IPS-18a (cell line): ENCODE measurements around the gene NFKBIZ.
"Not testable (repeated sequence)": the region's sequence is repeated elsewhere in the genome, so short reads cannot be mapped to it uniquely, and the experiment has no call there.

Experiments
- H3K27ac ChIP-seq: one replicate; pipeline ENCODE4 v1.5.1; 2013; ENCODE audit warnings: low read length
- H3K27me3 ChIP-seq: one replicate; pipeline ENCODE4 v1.6.1; 2013; ENCODE audit warnings: mild to moderate bottlenecking, low read length; ENCODE audit not compliant: control insufficient read depth, insufficient read depth
- H3K36me3 ChIP-seq: one replicate; pipeline ENCODE4 v1.6.1; 2013; ENCODE audit warnings: low read depth, low read length; ENCODE audit not compliant: control insufficient read depth
- H3K4me1 ChIP-seq: one replicate; pipeline ENCODE4 v1.6.1; 2013; ENCODE audit warnings: low read depth, low read length; ENCODE audit not compliant: control insufficient read depth
- H3K4me3 ChIP-seq: one replicate; pipeline ENCODE4 v1.5.1; 2013; ENCODE audit warnings: low read length
- H3K9ac ChIP-seq: one replicate; pipeline ENCODE4 v1.6.1; 2013; ENCODE audit warnings: mild to moderate bottlenecking, low read length, moderate library complexity
- H3K9me3 ChIP-seq: one replicate; pipeline ENCODE4 v1.6.1; 2013; ENCODE audit warnings: low read depth, low read length; ENCODE audit not compliant: control insufficient read depth

Gene NFKBIZ

DNA sequence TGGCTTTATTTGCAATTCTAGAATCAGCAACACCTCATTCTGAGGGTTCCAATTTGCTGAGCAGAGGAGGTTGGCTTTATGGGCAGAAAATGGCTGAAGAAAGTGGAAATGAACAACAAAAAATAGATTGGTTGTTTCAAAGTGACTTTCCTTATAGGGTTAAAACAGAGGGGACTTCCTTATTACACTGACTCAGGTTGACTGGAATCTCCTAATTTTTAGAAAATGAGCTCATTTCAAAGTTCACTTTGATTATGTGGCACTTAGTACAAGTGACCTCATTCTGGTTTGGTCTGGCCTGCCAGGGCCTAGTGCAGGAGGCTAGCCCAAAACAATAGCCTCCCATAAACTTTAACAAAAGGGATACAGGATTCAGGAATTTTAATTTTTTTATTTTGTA, 41.4 kb downstream of the NFKBIZ start:
- Histone ChIP-seq H3K9ac (no peak overlapping the region), H3K36me3 (no peaks in the 10 kb centered on the region), H3K27ac (no peak overlapping the region), H3K9me3 (no peaks in the 10 kb centered on the region), H3K4me3 (no peak overlapping the region), H3K27me3 (no peaks in the 10 kb centered on the region), H3K4me1 (no peaks in the 10 kb centered on the region)

- H3K4me3 ChIP-seq, result no peak overlapping the region
- no peaks in the 10 kb centered on the region for H3K36me3 ChIP-seq
- no peak overlapping the region for H3K9ac ChIP-seq
- H3K9me3 ChIP-seq, result no peaks in the 10 kb centered on the region
- no peaks in the 10 kb centered on the region for H3K27me3 ChIP-seq
- H3K27ac ChIP-seq, result no peak overlapping the region
- H3K4me1 ChIP-seq, result no peaks in the 10 kb centered on the region
Observed at GRCh38 chr3:101892648-101893047, 43.3 kb downstream of the NFKBIZ start.

DNA sequence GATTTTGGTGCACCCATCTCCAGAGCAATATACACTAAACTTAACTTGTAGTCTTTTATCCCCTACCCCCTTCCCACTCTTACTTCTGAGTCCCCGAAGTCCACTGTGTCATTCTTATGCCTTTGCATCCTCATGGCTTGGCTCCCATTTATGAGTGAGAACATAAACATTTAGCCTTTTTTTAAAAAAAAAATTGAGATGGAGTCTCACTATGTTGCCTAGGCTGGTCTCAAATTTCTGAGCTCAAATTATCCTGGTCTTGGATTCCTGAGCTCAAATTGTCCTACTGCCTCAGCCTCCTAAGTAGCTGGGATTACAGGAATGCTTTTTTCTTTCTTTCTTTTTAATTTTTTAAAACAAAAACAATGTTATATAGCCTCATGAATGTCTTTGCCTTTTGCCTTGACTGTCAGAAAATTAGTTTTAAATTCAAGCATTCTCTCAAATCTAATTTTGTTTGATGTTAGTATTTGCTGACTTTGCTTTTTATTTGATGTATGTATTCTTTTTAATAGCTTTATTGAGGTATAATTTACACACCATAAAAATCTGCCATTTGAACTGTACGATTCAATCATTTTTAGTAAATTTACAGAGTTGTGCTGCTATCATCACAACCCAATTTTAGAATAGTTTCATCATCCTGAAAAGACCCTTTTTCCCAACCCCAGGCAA, 46.9 kb downstream of the NFKBIZ start:
- no peak overlapping the region for H3K4me3 ChIP-seq
- H3K4me1 ChIP-seq, result peaks cover 6% of the 10 kb centered on the region
- no peaks in the 10 kb centered on the region for H3K36me3 ChIP-seq
- no peaks in the 10 kb centered on the region for H3K27me3 ChIP-seq
- H3K27ac ChIP-seq, result no peak overlapping the region
- H3K9ac ChIP-seq, result no peak overlapping the region
- H3K9me3 ChIP-seq, result no peaks in the 10 kb centered on the region

GRCh38 chr3:101897013-101897412, 47.7 kb downstream of the NFKBIZ start:
- H3K27ac ChIP-seq, result no peak overlapping the region
- H3K4me1 ChIP-seq, result peaks cover 6% of the 10 kb centered on the region
- no peak overlapping the region for H3K4me3 ChIP-seq
- no peaks in the 10 kb centered on the region for H3K27me3 ChIP-seq
- H3K9ac ChIP-seq, result no peak overlapping the region
- no peaks in the 10 kb centered on the region for H3K9me3 ChIP-seq
- no peaks in the 10 kb centered on the region for H3K36me3 ChIP-seq

GRCh38 chr3:101898039-101898438, 48.7 kb downstream of the NFKBIZ start:
- H3K36me3 ChIP-seq, result no peaks in the 10 kb centered on the region
- no peaks in the 10 kb centered on the region for H3K27me3 ChIP-seq
- no peak overlapping the region for H3K9ac ChIP-seq
- H3K4me3 ChIP-seq, result no peak overlapping the region
- no peak overlapping the region for H3K27ac ChIP-seq
- H3K4me1 ChIP-seq, result peaks cover 6% of the 10 kb centered on the region
- no peaks in the 10 kb centered on the region for H3K9me3 ChIP-seq

- H3K27ac ChIP-seq, result no peak overlapping the region
- H3K36me3 ChIP-seq, result no peaks in the 10 kb centered on the region
- H3K4me1 ChIP-seq, result peaks cover 6% of the 10 kb centered on the region
- H3K4me3 ChIP-seq, result no peak overlapping the region
- H3K9me3 ChIP-seq, result no peaks in the 10 kb centered on the region
- no peak overlapping the region for H3K9ac ChIP-seq
- H3K27me3 ChIP-seq, result no peaks in the 10 kb centered on the region
Observed at GRCh38 chr3:101898752-101899169, 49.4 kb downstream of the NFKBIZ start.

- Histone ChIP-seq H3K9ac (no peak overlapping the region), H3K4me1 (peaks cover 6% of the 10 kb centered on the region), H3K4me3 (no peak overlapping the region), H3K27me3 (no peaks in the 10 kb centered on the region), H3K9me3 (no peaks in the 10 kb centered on the region), H3K27ac (no peak overlapping the region), H3K36me3 (no peaks in the 10 kb centered on the region)
Observed at GRCh38 chr3:101900316-101900715, 51.0 kb downstream of the NFKBIZ start.

DNA sequence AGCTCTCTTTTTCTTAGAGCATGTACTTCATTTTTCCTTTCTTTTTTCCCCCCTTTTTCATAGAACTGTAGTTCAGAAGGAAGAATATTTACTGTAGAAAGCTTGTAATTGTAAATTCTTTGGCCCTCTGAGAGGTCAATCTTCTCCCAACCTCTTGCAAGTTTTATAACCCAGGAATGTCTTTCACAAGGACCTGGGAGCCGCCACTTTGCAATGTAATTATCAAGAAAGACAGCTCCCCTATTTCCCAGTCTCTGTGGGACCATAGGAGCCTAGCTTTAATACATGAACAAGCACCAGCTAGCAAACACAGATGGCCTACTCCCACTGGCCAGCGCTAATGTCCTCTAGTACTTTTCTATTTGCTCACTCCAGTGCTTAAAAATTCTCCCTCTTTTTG, 51.4 kb downstream of the NFKBIZ start:
- H3K27ac ChIP-seq, result no peak overlapping the region
- no peaks in the 10 kb centered on the region for H3K27me3 ChIP-seq
- no peaks in the 10 kb centered on the region for H3K9me3 ChIP-seq
- no peaks in the 10 kb centered on the region for H3K36me3 ChIP-seq
- H3K9ac ChIP-seq, result no peak overlapping the region
- H3K4me1 ChIP-seq, result peaks cover 6% of the 10 kb centered on the region
- H3K4me3 ChIP-seq, result no peak overlapping the region

GRCh38 chr3:101902041-101902440, 52.7 kb downstream of the NFKBIZ start:
- H3K36me3 ChIP-seq, result no peaks in the 10 kb centered on the region
- peaks cover 6% of the 10 kb centered on the region for H3K4me1 ChIP-seq
- no peaks in the 10 kb centered on the region for H3K9me3 ChIP-seq
- no peak overlapping the region for H3K4me3 ChIP-seq
- no peaks in the 10 kb centered on the region for H3K27me3 ChIP-seq
- no peak overlapping the region for H3K9ac ChIP-seq
- H3K27ac ChIP-seq, result no peak overlapping the region

DNA sequence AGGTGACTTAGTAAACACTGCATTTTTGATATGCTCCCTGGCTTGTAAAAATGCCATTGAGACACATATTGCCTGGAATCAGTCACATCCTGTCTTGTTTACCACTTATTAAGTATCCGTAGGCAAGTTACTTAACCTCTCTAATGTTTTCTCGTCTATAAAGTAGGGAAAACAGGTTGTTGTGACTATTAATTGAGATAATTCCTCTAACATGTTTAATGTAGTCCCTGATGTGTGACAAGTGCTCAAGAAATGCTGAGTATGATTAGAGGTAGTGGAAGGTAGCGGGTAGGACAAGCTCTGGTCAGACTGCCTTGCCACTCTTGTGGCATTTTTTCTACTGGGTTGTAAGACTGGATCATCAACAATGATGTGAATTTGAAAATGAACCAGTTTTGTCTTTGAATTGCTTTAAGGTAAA, 54.1 kb downstream of the NFKBIZ start:
- Histone ChIP-seq H3K4me1 (peaks cover 4% of the 10 kb centered on the region), H3K36me3 (no peaks in the 10 kb centered on the region), H3K27me3 (no peaks in the 10 kb centered on the region), H3K9ac (no peak overlapping the region), H3K9me3 (no peaks in the 10 kb centered on the region), H3K4me3 (no peak overlapping the region), H3K27ac (no peak overlapping the region)

DNA sequence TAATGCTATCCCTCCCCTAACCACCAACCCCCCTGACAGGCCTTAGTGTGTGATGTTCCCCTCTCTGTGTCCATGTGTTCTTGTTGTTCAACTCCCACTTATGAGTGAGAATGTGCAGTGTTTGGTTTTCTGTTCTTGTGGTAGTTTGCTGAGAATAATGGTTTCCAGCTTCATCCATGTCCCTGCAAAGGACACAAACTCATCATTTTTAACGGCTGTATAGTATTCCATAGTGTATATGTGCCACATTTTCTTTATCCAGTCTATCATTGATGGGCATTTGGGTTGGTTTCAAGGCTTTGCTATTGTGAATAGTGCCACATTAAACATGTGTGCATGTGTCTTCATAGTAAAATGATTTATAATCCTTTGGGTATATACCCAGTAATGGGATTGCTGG, 56.3 kb downstream of the NFKBIZ start:
- not testable (repeated sequence) for H3K27ac ChIP-seq, H3K4me1 ChIP-seq, H3K4me3 ChIP-seq, H3K9ac ChIP-seq, H3K27me3 ChIP-seq, H3K36me3 ChIP-seq, H3K9me3 ChIP-seq
